Non-pigmented ciliary epithelial cell (primary cell): Measurements from ENCODE around the gene CCL21.

Experiments used
- DNase-seq: peaks from one replicate; pipeline ENCODE4 v3.0.0-alpha.2; 2010; ENCODE audit warnings: low read depth

The CCL21 gene

GRCh38 chr9:34674440-34674839 lies 35.5 kb downstream of the CCL21 start:
- no peak for DNase-seq

GRCh38 chr9:34671307-34671706 lies 38.6 kb downstream of the CCL21 start:
- DNase-seq = no peak

GRCh38 chr9:34669809-34670562 lies 40.0 kb downstream of the CCL21 start:
- no peak for DNase-seq

GRCh38 chr9:34665381-34666250 lies 44.3 kb downstream of the CCL21 start:
- DNase-seq = peak; percentile 78

- no peak for DNase-seq
Observed at GRCh38 chr9:34665067-34665380, 44.9 kb downstream of the CCL21 start.

- DNase-seq = no peak
Observed at GRCh38 chr9:34664281-34665066, 45.5 kb downstream of the CCL21 start.

- DNase-seq = no peak
Observed at GRCh38 chr9:34663303-34663605, 46.7 kb downstream of the CCL21 start.

GRCh38 chr9:34662526-34663302 lies 47.2 kb downstream of the CCL21 start, which contains the start of gene CCL27:
Gene CCL27, minus strand, starts transcription at chr9:34662657. Its CDS starts 24 bp downstream, at chr9:34662633.
- DNase-seq = no peak

GRCh38 chr9:34659592-34660253 lies 50.2 kb downstream of the CCL21 start:
- no peak for DNase-seq
